ENCODE results near the gene CASK.
"Not testable (repeated sequence)": the region's sequence is repeated elsewhere in the genome, so short reads cannot be mapped to it uniquely, and the experiment has no call there.

CASK gene

DNA sequence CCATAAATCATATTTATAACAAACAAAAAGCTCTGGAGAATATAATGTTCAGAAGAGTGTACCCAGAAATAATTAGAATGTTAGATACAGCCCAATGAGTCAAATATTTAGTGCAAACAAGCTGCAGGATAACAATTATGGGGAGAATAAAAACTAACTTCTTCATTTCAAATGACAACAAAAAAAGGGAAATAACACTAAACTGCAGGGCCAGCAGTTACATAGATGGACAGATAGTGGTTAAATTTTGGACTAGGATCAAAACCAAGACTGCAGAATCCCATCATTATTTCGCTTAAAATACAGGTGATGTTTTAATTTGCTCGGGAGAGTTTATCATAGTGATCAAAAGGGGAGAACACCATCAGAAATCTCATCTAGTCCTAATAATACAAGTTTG, 235.2 kb downstream of the CASK start:
- DNase-seq = no peak

DNA sequence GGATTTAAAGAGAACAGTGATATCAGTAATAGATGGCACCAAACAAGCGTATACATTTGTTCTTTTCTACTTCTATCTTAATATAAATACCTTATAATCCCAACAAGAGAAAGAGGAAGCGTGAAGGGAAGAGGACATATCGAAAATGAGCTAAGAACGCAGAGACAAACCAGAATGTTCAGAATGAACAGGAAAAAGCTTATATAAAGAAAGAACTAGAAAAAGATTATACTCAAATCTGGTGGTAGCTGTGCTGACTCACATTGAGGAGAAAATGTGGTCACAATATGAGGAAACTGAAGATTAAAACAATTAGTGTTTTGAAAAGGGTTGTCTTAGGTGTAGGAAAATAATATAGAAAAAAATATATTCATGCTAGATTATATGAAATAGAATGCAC, 236.6 kb downstream of the CASK start:
- no peak for DNase-seq

DNA sequence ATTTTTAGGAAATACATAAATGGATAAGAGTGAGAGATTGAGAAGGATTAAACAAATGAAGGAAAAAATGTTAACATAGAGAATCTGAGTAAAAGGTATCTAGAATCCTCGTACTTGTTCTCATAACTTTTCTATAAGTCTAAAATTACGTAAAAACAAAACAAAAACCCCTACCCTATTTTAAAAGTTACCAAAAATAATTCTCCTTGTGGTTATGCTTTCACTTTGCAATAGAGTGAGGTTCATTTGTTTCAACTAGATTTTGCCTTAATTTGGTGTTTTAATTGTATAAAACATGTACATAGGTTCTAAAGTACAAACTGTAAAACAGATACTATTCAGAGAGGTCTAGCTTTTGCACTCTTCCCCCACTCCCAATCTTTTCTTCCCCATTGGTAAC, 238.4 kb downstream of the CASK start:
- no peak for DNase-seq

DNA sequence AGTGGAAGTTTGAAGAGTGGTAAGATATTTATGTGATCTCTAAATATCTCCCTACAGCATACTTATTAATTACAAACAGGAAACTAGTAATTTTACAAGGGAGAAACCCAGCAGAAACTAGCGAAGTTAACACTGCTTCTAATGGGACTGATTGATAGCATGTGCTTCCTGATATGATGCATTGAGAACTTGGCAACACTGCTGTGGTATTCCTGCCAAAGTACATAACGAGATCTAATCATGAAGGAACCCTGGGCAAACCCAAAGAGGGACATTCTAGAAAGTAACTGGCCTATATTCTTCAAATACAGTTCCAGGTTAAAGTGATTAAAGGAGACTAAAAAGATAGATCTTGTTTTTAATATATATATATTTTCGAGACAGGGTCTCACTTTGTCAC, 239.2 kb downstream of the CASK start:
- DNase-seq = no peak

DNA sequence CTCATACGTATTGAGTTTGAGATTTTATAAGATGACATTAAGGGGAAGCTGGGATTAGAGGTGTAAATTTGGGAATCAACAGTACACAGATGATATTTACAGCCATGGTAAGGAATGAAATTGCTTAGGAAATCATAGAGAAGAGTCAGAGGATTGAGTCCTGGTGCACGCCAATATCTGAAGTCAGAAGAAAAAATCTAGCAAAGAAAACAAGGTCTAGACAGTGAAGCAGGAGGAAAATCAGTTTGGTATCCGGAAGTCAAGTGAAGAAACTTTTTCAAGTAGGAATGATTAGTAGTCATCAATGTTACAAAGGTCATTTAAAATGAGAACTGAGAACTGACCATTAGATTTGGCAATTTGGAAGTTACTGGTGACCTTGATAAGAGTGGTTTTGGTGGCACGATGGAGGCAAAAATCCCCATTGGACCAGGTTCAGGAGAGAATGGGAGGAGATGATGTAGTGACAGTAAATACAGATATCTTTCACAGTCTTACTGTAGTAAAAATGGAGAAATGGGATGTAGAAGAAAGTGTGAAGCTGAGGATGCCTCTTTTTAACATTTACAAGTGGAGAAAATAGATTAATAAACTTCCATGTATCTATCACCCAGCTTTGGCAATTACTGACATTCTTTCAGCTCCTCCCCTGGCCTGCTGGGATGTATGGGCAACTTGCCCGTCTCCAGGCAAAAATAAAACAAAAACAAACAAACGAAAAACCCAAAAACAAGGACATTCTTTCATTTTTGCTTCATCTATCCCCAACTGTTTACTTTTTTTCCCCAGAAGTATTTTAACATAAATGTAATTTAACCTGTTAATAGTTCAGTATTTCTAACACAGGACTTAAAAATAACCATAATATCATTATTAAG, 245.9 kb downstream of the CASK start:
- no peak for DNase-seq

DNA sequence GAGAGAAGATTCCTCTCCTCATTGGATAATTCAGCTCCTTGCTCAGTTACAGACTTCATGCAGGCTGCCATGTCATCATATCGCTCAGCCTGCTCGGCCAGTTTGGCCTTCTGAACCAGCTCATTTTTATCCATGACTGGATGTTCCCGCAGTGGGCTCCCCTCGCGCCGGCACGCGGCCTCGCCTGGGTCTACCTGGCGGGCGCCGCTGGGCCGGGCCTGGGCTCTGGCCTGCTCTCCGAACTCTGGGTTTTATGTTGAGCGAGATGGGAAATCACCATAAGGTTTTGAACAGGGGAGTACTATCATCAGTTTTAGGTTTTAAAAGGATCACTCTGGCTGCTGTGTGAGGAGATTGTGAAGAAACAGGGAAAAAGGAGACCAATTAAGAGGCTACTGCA, 247.0 kb downstream of the CASK start:
- not testable (repeated sequence) for DNase-seq

DNA sequence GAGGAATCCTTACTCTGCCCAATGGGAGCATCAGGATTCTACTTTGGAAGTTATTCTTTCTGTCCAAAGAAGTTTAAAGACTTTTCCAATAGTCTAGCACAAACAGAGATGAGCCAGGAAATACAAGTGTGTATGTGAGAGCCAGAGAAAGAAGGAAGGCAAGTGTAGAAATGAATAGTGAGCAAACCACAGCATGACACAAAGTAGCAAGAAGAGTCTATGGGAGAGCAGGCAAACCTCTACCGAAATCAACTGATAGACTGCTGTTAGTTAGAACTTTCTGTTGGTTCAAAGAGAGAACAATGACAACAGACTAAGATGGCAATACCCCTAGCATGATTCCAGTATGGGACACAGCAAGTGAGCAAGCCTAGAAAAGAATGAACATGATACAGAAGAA, 250.7 kb downstream of the CASK start:
- no peak for DNase-seq

DNA sequence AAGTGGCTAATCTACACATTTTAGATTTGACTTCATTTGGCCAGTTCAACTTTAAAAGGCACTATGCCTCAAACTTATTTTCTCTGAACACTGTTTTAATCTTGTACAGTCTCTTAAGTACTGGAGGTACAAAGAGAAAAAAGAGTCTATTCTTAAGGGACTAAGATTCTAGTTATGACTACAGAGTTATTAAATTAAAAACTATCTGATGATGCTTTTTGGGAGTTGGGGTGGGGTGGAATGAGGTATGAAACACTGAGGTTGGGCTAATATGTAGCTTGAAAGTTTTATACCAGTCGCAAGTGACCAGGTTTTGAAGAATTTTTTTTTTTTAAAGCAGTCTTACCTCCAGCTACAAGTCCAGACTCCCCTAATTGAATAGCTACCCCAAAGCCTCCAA, 252.3 kb downstream of the CASK start:
- no peak for DNase-seq

DNA sequence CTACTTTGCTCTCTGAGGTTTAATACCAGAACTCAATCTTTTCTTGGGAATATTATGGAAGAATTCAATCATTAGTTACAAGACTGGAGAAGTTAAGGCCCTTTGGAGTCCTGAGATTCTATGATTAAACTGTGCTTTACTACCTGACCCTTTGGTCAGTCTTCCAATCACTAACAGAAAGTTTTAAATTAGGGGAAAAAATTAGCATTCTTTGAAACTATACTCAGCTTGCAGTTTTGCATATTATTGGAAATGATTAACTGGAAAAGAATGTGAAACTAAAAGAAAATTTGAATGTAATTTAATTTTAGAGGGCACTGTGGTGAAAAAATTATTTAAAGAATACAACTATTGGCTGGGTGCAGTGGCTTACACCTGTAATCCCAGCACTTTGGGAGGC, 253.2 kb downstream of the CASK start:
- no peak for DNase-seq

DNA sequence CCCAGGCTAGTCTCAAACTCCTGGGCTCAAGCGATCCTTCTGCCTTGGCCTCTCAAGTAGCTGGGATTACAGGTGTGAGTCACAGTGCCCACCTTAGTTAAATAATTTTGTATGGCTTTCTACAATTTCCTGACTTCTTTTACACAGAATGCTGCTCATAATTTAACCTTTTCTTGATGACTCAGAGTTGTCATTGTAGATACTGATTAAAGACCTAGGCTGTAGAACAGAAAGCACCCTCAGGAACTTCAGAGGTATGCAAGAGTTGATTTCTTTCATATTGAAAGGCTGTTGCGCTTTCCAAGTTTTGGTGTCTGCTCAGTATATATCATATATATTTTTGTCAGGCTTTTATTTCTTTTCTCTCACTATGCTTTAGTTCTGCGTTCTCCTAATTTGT, 255.7 kb downstream of the CASK start:
- DNase-seq = no peak

DNA sequence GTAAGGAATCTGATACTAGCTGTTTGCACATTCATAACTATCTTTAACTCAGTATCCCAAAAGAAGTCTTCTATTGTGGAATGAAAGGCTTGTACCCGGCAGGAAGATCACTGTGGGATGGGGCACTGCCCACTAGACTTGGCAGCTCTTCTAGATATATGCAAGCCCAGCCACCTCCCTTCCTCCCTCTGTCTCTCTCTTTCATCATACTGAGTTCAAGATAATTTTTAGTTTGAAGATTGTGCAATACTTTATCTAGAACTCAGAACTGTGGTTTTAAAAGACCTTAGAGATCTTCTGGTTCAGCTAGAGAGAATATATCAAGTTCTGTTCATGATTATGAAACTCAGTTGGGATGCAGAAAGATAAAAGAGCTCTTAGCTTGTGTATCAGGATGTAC, 257.1 kb downstream of the CASK start:
- no peak for DNase-seq

DNA sequence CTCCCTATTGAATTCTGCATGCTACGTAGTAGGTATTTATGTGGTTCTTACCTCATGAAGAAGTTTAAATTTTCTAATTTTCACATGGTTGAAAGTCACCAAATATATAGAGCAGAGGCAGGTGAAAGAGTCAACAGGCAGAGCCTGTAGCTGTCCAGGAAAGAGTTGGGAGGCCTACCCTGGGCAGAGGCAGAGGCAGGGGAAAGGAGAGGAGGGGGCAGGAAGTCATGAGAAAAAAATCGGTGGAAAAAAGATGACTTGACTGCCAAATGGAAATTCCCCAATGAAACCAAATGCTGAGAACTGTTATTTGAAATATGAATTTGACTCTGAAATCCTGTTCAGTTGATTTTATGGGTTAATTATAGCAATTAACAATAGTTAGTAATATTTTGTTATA, 257.7 kb downstream of the CASK start:
- no peak for DNase-seq

DNA sequence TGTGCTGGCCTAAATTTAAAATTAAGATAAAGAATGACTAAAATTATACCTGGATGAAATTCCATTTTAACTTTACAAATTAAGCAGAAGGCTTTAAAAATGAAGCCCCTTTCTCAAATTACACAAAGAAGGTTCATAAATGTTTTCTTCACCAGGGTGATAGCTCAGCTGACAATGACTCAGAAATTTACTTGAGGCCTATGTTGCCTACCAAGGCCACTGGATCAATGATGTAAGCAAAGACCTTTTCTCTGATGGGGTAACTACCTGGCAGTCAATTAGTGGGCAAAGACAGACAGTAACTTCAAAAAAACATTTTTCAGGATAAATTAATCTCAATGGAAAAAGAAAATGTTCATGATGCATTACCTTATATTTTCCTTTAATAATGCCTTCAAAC, 258.4 kb downstream of the CASK start:
- DNase-seq = no peak

DNA sequence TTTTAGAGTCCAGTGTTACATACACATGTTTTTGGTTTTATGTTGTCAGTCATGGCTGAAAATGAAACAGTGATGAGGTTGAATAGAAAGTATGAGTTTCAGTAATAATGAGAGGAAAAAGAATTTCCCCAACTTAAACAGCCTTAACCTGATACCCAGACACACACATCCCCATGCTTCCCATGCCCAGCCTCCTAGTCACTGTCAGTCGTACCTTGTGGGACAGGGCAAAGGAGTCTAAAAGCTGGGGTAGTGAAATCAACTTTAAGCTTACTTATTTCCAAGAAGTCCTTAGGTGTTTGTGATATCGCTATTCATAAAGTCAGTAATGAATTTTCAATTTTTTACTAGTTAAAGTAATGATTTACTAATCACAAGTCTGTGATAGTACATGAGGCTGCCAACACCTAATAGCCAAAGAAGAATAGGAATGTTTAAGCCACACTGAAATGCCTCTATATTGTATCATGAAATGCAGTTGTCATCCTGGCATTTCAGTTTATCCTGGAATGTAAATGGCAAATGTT, 258.9 kb downstream of the CASK start:
- DNase-seq = no peak

DNA sequence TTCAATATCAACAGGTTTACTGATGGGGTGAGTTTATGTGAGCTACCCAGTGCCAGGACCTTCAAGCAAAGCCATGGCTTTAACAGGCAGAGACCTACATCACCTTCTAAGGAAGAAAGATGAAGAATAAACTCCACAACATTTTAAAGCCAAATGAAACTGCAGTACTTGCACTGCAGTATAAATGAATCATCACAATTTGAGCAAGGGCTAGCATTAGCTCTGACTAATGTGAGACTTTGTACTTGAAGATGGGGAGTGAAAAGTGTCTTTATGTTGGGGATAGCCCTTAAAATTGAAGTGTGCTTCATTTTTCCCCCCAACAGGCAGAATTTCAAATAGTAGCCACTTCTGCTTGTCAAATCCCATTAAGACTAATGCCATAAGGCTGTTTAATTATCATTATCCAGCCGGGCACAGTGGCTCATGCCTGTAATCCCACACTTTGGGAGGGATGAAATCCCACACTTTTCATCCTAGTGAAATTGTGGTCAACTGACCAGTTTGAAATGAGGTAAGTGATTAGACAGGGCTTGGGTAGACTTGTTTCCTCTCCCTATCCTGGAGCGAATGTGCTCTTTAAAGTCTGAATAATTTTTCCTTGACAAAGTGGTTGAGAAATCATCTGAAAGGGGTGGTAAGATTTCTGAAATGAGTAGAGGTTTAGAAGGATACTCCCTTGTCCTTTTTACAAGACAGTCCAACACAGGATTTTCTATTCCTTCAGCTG, 261.8 kb downstream of the CASK start:
- no peak for DNase-seq

DNA sequence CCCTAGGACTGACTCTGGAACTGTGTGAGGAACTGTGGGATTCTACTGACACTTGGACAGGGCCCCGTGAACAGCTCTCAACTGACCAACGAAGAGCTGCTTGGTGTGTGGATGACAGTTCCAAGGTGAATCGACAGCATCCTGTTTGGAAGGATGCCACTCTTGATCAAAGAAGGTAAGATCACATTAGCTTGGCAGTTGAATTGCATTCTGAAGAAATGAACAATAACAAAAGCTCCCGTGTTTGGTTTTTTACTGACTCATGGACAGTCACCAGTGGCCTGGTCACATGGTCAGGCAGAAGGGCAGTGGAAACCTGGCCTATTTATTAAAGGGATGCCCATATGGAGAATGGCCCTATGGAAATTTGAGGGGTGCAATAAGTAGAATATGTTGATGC, 267.7 kb downstream of the CASK start:
- no peak for DNase-seq

DNA sequence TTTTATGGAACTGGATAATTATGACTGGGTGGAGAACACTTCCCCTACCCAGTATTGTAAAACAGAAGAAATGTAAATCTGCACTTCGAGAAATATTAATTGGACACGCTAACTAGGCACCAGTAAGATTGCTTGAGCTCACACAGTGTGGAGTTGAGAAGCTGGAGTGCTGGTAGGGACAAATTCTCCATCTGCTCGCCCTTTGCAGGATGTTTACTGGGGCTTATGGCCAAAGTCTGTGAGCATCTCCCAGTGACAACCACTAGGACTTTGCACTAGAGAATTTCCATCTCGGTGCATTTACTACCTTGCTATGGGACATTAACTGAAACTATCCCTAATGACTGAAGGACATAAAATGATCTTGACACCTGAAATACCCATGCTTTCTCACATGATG, 268.3 kb downstream of the CASK start:
- DNase-seq = no peak

DNA sequence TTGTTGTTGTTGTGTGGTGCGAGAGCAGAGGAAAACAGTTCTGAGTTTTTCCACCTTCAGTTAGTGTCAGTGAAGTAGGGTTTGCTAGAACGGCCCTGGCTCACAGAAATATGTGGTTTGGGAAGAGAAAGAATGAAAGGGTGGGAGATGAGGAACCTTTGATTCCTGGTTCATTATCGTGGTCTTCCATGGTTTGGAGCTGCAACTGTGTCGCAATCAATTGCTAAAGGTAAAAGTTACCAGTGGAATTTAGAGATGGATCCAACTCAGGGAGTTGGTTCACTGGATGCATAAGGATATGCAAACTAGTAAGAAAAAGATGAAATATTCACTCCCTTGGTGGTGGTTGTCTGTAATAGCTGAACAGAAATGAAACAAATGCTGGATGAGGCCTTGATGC, 270.2 kb downstream of the CASK start:
- no peak for DNase-seq

DNA sequence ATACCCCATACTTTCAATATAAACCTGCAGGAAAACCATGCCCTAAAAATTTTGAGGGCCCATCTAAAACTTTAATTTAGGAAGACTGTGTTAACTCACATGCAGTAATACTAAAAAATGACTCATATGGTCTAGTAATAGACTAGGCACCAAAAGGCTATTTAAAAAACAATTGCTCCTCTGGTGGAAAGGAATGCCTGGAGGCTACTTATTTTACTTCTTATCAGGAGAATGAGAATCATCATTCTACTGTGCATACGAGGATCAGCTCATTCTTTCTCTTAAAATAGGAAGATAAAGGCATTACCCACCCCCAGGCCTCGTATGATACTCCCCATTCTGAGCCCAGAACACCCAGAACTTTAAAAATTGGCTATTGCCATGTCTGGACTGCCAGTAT, 277.2 kb downstream of the CASK start:
- DNase-seq = not testable (repeated sequence)

DNA sequence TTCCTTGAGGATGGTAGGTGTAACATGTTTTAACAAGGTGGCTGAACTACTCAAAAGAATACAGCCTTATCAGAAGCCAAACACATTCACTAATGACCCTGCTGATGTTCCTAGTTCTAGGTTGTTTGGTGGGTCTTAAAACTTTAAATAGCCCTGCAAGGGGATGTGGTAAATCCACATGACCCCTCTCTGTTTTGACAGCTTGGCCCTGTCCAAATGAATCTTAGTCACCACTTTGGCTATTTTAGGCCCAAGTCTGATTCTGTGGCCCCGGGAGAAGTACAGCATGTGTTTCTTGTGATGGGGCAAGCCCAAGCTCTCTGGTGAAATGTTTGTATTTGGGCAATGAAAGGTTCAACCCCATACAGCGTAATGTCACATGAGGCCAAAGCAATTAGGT, 289.1 kb downstream of the CASK start:
- no peak for DNase-seq

DNA sequence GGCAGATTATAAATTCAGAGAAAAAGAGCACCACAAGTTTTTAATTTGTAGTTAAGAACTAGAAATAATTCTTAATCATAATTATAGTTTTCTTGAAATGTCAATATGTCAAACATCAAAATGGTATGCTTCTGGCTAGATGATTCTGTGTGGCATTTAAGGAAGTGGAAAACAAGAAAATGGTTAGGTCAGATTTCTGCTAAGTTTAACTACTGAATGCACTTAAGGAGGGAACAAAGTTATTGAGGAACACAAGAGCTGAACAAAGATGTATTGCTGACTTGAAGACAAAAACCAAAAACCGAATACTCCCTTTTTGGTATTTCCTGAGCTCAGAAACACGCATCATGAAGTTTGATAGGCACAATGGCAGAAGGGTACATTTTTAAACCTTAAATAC, 293.3 kb downstream of the CASK start:
- DNase-seq = no peak

DNA sequence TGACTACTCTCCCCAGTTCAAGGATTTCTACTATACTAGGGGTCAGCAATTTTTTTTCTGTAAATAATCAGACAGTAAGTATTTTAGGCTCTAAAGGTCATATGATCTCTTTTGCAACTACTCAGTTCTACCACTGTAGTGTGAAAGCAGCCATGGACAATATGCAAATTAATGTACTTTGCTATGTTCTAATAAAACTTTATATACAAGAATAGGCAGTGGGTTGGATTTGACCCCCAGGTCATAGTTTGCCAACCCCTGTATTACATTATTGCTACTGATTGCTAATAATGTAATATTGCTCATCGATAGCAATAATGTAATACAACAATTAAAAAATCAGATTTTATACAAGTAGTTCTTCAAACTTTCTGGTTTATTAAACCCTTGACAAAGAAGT, 293.8 kb downstream of the CASK start:
- DNase-seq = no peak

DNA sequence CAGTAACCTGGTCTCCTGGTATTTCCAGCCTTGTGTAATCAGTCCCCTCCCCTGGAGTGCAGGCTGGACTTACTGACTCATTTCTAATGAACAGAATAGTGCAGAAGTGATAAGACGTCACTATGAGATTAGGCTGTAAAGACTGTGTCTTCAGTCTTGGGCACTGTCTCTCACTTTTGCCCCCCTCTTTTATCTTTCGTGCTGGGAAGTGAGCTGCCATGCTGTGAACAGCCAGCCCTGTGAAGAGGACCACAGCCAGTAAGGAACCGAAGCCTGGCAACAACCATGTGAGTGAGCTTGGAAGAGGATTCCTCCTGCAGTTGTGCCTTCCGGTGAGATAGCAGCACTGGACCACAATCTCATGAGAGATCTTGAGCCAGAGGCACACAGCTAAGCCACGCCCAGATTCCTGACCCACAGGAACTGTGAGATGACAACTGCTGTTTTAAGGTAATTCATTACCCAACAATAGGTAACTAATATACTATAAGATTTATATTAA, 302.1 kb downstream of the CASK start:
- no peak for DNase-seq

DNA sequence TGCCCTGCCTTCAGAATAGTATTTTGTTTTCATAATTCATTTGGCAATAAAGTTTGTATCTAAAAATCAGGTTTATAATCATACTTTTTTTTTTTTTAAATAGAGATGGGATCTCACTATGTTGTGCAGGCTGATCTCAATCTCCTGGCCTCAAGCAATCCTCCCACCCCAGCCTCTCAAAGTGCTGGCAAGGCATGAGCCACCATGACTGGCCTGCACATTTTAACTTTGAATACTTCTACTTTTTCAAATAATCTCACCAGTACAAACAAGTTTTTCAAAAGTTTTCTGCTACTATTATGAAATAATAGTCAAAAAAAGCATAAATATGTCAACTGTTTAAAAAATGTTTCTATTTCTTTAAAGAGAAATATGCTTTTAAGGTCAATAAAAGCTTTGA, 304.1 kb downstream of the CASK start:
- DNase-seq = no peak
